SK-N-SH (cell line): ENCODE measurements around the gene EFTUD2. TPM values are rescaled to one million over a fixed set of nuclear protein-coding genes. Genes with fewer than 3 reads are reported as not detected.

Source experiments
- CTCF ChIA-PET: fragments of 300-600, 350-600 bp; formaldehyde crosslinking; extraction: SDS; loops from one replicate; lab custom pipeline; 2021; lab: Yijun Ruan, JAX
- POLR2A ChIA-PET: fragments of 350-600 bp; sonication (Branson Sonifier 250); formaldehyde crosslinking; extraction: SDS; loops from one replicate; lab custom pipeline; 2020; ENCODE audit warnings: antibody characterized with exemption, inconsistent platforms; lab: Yijun Ruan, JAX
- DNase-seq: peaks from one replicate; pipeline ENCODE4 v3.0.0; 2012
- H2AFZ ChIP-seq: fragments of 200-600 bp; sonication (generic); 2 replicates; pipeline ENCODE4 v1.8.1; 2016; ENCODE audit warnings: antibody characterized with exemption, mild to moderate bottlenecking, low read depth
- H3F3A ChIP-seq: fragments of 200-600 bp; sonication (generic); replicated peaks from 2 replicates; pipeline ENCODE3; 2016; ENCODE audit warnings: antibody characterized with exemption, mild to moderate bottlenecking; ENCODE audit not compliant: insufficient read depth
- H3K27ac ChIP-seq, 2 experiments: fragments of 200-500 bp in 1 of 2; fragments of 200-600 bp in 1 of 2; sonication (Bioruptor generic) in 1 of 2; sonication (generic), shearing (Covaris generic) in 1 of 2; 2 replicates each; pipeline versions ENCODE4 v1.5.1 to v1.6.1; 2014 to 2016; ENCODE audit warnings: low read depth in 2 of 2, inconsistent platforms in 1 of 2, low read length in 1 of 2, mild to moderate bottlenecking in 1 of 2, mixed read lengths in 1 of 2
- H3K27me3 ChIP-seq: fragments of 200-600 bp; sonication (generic), shearing (Covaris generic); 2 replicates; pipeline ENCODE4 v1.6.1; 2016; ENCODE audit warnings: mixed run types; ENCODE audit not compliant: insufficient read depth
- H3K36me3 ChIP-seq, 2 experiments: fragments of 200-500 bp in 1 of 2; fragments of 200-600 bp in 1 of 2; sonication (Bioruptor generic) in 1 of 2; sonication (generic) in 1 of 2; replicated peaks in 1 of 2; 2 replicates each; pipeline versions ENCODE3 to v1.5.1; 2014 to 2016; ENCODE audit warnings: low read length in 1 of 2, mild to moderate bottlenecking in 1 of 2; ENCODE audit not compliant: insufficient read depth in 2 of 2, control insufficient read depth in 1 of 2
- H3K4me1 ChIP-seq, 2 experiments: fragments of 200-500 bp in 1 of 2; fragments of 200-600 bp in 1 of 2; sonication (Bioruptor generic) in 1 of 2; sonication (generic), shearing (Covaris generic) in 1 of 2; 2 replicates each; pipeline versions ENCODE4 v1.5.1 to v1.6.1; 2014 to 2016; ENCODE audit warnings: low read depth in 1 of 2, low read length in 1 of 2, mixed run types in 1 of 2; ENCODE audit not compliant: insufficient read depth in 2 of 2, control insufficient read depth in 1 of 2
- H3K4me2 ChIP-seq: fragments of 200-600 bp; sonication (generic), shearing (Covaris generic); 2 replicates; pipeline ENCODE4 v1.6.1; 2017; ENCODE audit warnings: mixed run types
- H3K4me3 ChIP-seq, 2 experiments: fragments of 200-500 bp in 1 of 2; fragments of 200-600 bp in 1 of 2; sonication (Bioruptor generic) in 1 of 2; sonication (generic), shearing (Covaris generic) in 1 of 2; 2 replicates each; pipeline versions ENCODE4 v1.5.1 to v1.8.1; 2014 to 2016; ENCODE audit warnings: low read depth in 2 of 2, inconsistent platforms in 1 of 2, low read length in 1 of 2, mild to moderate bottlenecking in 1 of 2, mixed read lengths in 1 of 2, moderate library complexity in 1 of 2
- H3K79me2 ChIP-seq: fragments of 200-600 bp; sonication (generic); 2 replicates; pipeline ENCODE4 v1.8.1; 2017; ENCODE audit warnings: mild to moderate bottlenecking; ENCODE audit not compliant: insufficient read depth
- H3K9ac ChIP-seq: fragments of 200-600 bp; sonication (generic); 2 replicates; pipeline ENCODE4 v1.6.1; 2017; ENCODE audit warnings: mixed run types
- H3K9me2 ChIP-seq: fragments of 200-600 bp; sonication (generic); 2 replicates; pipeline ENCODE4 v1.6.1; 2017; ENCODE audit warnings: mixed run types
- H3K9me3 ChIP-seq: fragments of 200-600 bp; sonication (generic); 2 replicates; pipeline ENCODE4 v1.6.1; 2017; ENCODE audit warnings: mixed run types, mild to moderate bottlenecking, moderate library complexity
- H4K20me1 ChIP-seq: fragments of 200-600 bp; sonication (generic); 2 replicates; pipeline ENCODE4 v1.6.1; 2017; ENCODE audit warnings: mild to moderate bottlenecking, mixed run types; ENCODE audit not compliant: insufficient read depth
- CHD2 ChIP-seq: fragments of 150-350 bp; IDR thresholded peaks from 2 replicates; pipeline ENCODE4 v1.6.1; 2018; ENCODE audit warnings: low read length; ENCODE audit not compliant: partially characterized antibody
- FOSL2 ChIP-seq: IDR thresholded peaks from 2 replicates; pipeline ENCODE4 v1.4.0; 2012; ENCODE audit warnings: low read depth, mild to moderate bottlenecking, moderate library complexity, borderline replicate concordance
- FOXJ3 ChIP-seq: sonication (generic); formaldehyde crosslinking; IDR thresholded peaks from 2 replicates; pipeline ENCODE4 v1.5.1; 2020; ENCODE audit warnings: mild to moderate bottlenecking, missing genetic modification reagents
- JUND ChIP-seq: IDR thresholded peaks from 2 replicates; pipeline ENCODE4 v1.4.0; 2012
- NRF1 ChIP-seq: IDR thresholded peaks from 2 replicates; pipeline ENCODE4 v1.6.1; 2012; ENCODE audit warnings: low read depth, mild to moderate bottlenecking, low read length
- PBX3 ChIP-seq: IDR thresholded peaks from 2 replicates; pipeline ENCODE4; 2012
- RAD21 ChIP-seq: IDR thresholded peaks from 2 replicates; pipeline ENCODE4 v1.6.1; 2012; ENCODE audit warnings: mild to moderate bottlenecking, low read length
- RCOR1 ChIP-seq: fragments of 150-350 bp; IDR thresholded peaks from 2 replicates; pipeline ENCODE4 v1.6.1; 2017; ENCODE audit warnings: antibody characterized with exemption, low read length
- RXRA ChIP-seq: IDR thresholded peaks from 2 replicates; pipeline ENCODE4 v1.4.0; 2012; ENCODE audit warnings: low read depth, mild to moderate bottlenecking, borderline replicate concordance
- TEAD4 ChIP-seq: IDR thresholded peaks from 2 replicates; pipeline ENCODE4 v1.4.0; 2012; ENCODE audit warnings: mild to moderate bottlenecking, borderline replicate concordance; ENCODE audit not compliant: insufficient read depth
- WGBS: methylation state at CpG from one replicate; pipeline ENCODE4 v1.1.6; 2017; ENCODE audit warnings: low lambda C conversion rate; 5-methylcytosine and 5-hydroxymethylcytosine counted together
- polyA plus RNA-seq, 3 experiments: library from polyadenylated mRNA; depleted of rRNA; stranded (reverse); fragments of >200 nt; gene quantifications; 2 replicates each; pipeline ENCODE4 v1.2.3, GENCODE V29; 2012
- TF ChIP-seq, protein P1 (sequence below): IDR thresholded peaks from 2 replicates; pipeline ENCODE4 v1.4.0; 2012; ENCODE audit warnings: low read depth

Gene EFTUD2
- polyA plus RNA-seq, 1 of the 3 experiments (the other 2 are of a cell fraction), result 82.9 TPM

GRCh38 chr17:44933824-44934744, 34.8 kb upstream of the EFTUD2 start:
- H3K36me3 ChIP-seq, result peaks cover 32 to 50% of the 10 kb centered on the region in 2 experiments
- TF ChIP-seq RXRA, result no peak
- no peak for TF ChIP-seq JUND
- no peak for TF ChIP-seq RAD21
- no peak for TF ChIP-seq RCOR1
- TF ChIP-seq, protein P1, sequence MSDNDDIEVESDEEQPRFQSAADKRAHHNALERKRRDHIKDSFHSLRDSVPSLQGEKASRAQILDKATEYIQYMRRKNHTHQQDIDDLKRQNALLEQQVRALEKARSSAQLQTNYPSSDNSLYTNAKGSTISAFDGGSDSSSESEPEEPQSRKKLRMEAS, result no peak
- no peak for TF ChIP-seq TEAD4
- no peak for TF ChIP-seq CHD2
- no peak for TF ChIP-seq NRF1
- no peak for TF ChIP-seq PBX3
- H4K20me1 ChIP-seq, result no peaks in the 10 kb centered on the region; the same call in 1 of the 2 replicates
- POLR2A ChIA-PET, result no interaction called here
- H3K27ac ChIP-seq, result no peak overlapping the region
- no peaks in the 10 kb centered on the region for H3K9me3 ChIP-seq
- 95% methylated on average over 21 of the region's 34 CpGs for WGBS
- no peaks in the 10 kb centered on the region for H3K27me3 ChIP-seq
- CTCF ChIA-PET, result interaction anchor here (1.0 to 17.2 kb wide), 4 partner anchors 13 to 87 kb away, joined by 4 to 433 read pairs (median 7); partner anchors contain the start of gene KIF18B
- H3K9ac ChIP-seq, result no peak overlapping the region
- no peaks in the 10 kb centered on the region for H3K9me2 ChIP-seq
- peaks cover 16% of the 10 kb centered on the region for H3F3A ChIP-seq
- no peak overlapping the region for H3K4me2 ChIP-seq
- H3K79me2 ChIP-seq, result peaks cover 35% of the 10 kb centered on the region
- H3K4me1 ChIP-seq, result peaks cover 0 to 21% of the 10 kb centered on the region in 2 experiments; a peak in 1 of 4 replicates
- DNase-seq, result peak; percentile 15
- no peak overlapping the region for H3K4me3 ChIP-seq
- H2AFZ ChIP-seq, result no peak overlapping the region

DNA sequence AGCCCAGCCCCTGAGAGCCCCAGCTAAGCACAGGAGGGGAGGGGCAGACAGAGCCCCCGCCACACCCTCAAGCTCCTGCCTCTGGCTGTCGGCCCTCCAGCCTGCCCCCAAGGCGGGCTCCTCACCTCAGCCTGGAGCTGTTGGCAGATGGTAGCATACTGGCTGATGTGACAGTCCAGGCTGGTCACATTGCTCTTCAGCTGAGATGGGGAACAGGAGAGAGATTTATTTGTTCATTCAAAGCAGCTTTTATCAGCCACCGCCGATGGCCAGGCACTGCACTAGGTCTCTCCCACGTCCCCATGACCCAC, 33.5 kb upstream of the EFTUD2 start:
- Histone ChIP-seq H3K9me2 (no peaks in the 10 kb centered on the region), H3K36me3 (peaks cover 19 to 52% of the 10 kb centered on the region in 2 experiments), H3K27me3 (no peaks in the 10 kb centered on the region), H3K4me1 (peaks cover 0 to 21% of the 10 kb centered on the region in 2 experiments; a peak in 1 of 4 replicates), H3F3A (peaks cover 12% of the 10 kb centered on the region), H3K27ac (no peak overlapping the region), H4K20me1 (no peaks in the 10 kb centered on the region; the same call in 1 of the 2 replicates), H3K9me3 (no peaks in the 10 kb centered on the region), H3K4me3 (no peak overlapping the region), H3K79me2 (peaks cover 21% of the 10 kb centered on the region), H2AFZ (no peak overlapping the region), H3K4me2 (no peak overlapping the region), H3K9ac (no peak overlapping the region)
- TF ChIP-seq FOXJ3, result no peak
- no peak for TF ChIP-seq FOSL2
- ChIA-PET POLR2A (interaction anchor here (0.6 to 1.4 kb wide), 3 partner anchors 14 to 150 kb away, joined by 3 to 4 read pairs (median 3); no protein-coding TSS in a partner anchor), CTCF (interaction anchor here (0.7 to 17.2 kb wide), 7 partner anchors 8 to 202 kb away, joined by 3 to 433 read pairs (median 3); partner anchors contain the start of gene ACBD4)
- no peak for DNase-seq
- 89% methylated on average over 5 of the region's 6 CpGs for WGBS
